ENCODE data around the gene MANBA.

The MANBA gene

GRCh38 chr4:102593147-102593546, 167.6 kb downstream of the MANBA start:
- Histone ChIP-seq H3K9me3 (no peaks in the 10 kb centered on the region), H3K27me3 (no peaks in the 10 kb centered on the region), H3K27ac (no peak overlapping the region), H3K4me1 (no peaks in the 10 kb centered on the region), H3K4me3 (no peak overlapping the region), H3K36me3 (peaks cover 54 to 66% (median 56%) of the 10 kb centered on the region in 3 donors)
- TF ChIP-seq CTCF (IDR thresholded peaks at IDR 0.05), result no peak
- intact Hi-C loops (cut with DNase I; ENCODE audit: low total_unique reads), result no loop called here
- no peak for DNase-seq

- DNase-seq, result no peak
- Histone ChIP-seq H3K27ac (no peak overlapping the region), H3K9me3 (no peaks in the 10 kb centered on the region), H3K4me1 (no peaks in the 10 kb centered on the region), H3K36me3 (peaks cover 45 to 62% (median 47%) of the 10 kb centered on the region in 3 donors), H3K4me3 (no peak overlapping the region), H3K27me3 (no peaks in the 10 kb centered on the region)
- TF ChIP-seq CTCF (IDR thresholded peaks at IDR 0.05), result no peak
- intact Hi-C loops (cut with DNase I; ENCODE audit: low total_unique reads), result no loop called here
Measured at GRCh38 chr4:102592256-102592655, 168.5 kb downstream of the MANBA start.

GRCh38 chr4:102589743-102590142, 171.0 kb downstream of the MANBA start:
- H3K4me3 ChIP-seq, result no peak overlapping the region
- peaks cover 26 to 61% (median 30%) of the 10 kb centered on the region in 3 donors for H3K36me3 ChIP-seq
- no peaks in the 10 kb centered on the region for H3K9me3 ChIP-seq
- no peak overlapping the region for H3K27ac ChIP-seq
- no peaks in the 10 kb centered on the region for H3K4me1 ChIP-seq
- H3K27me3 ChIP-seq, result no peaks in the 10 kb centered on the region
- no peak for TF ChIP-seq CTCF (IDR thresholded peaks at IDR 0.05)
- intact Hi-C loops (cut with DNase I; ENCODE audit: low total_unique reads), result no loop called here
- no peak for DNase-seq

GRCh38 chr4:102586644-102587021, 174.1 kb downstream of the MANBA start:
- Histone ChIP-seq H3K4me1 (no peaks in the 10 kb centered on the region), H3K36me3 (peaks cover 37 to 75% (median 39%) of the 10 kb centered on the region in 3 donors), H3K27me3 (no peaks in the 10 kb centered on the region), H3K4me3 (no peak overlapping the region), H3K27ac (no peak overlapping the region), H3K9me3 (no peaks in the 10 kb centered on the region)
- no peak for DNase-seq
- no peak for TF ChIP-seq CTCF (IDR thresholded peaks at IDR 0.05)
- intact Hi-C loops (cut with DNase I; ENCODE audit: low total_unique reads), result no loop called here

GRCh38 chr4:102586002-102586643, 174.6 kb downstream of the MANBA start:
- Histone ChIP-seq H3K4me3 (no peak overlapping the region), H3K36me3 (peaks cover 33 to 70% (median 37%) of the 10 kb centered on the region in 3 donors), H3K4me1 (no peaks in the 10 kb centered on the region), H3K27ac (no peak overlapping the region), H3K9me3 (no peaks in the 10 kb centered on the region), H3K27me3 (no peaks in the 10 kb centered on the region)
- no peak for TF ChIP-seq CTCF (IDR thresholded peaks at IDR 0.05)
- intact Hi-C loops (cut with DNase I; ENCODE audit: low total_unique reads), result no loop called here
- DNase-seq, result no peak

GRCh38 chr4:102585329-102585728, 175.4 kb downstream of the MANBA start:
- no peak for DNase-seq
- no peak overlapping the region for H3K27ac ChIP-seq
- no peak overlapping the region for H3K4me3 ChIP-seq
- intact Hi-C loops (cut with DNase I; ENCODE audit: low total_unique reads), result no loop called here
- H3K9me3 ChIP-seq, result no peaks in the 10 kb centered on the region
- peaks cover 25 to 62% (median 37%) of the 10 kb centered on the region in 3 donors for H3K36me3 ChIP-seq
- no peak for TF ChIP-seq CTCF (IDR thresholded peaks at IDR 0.05)
- H3K4me1 ChIP-seq, result no peaks in the 10 kb centered on the region
- no peaks in the 10 kb centered on the region for H3K27me3 ChIP-seq
